ENCODE results near the gene DUSP12. TPM values are rescaled to one million over a fixed set of nuclear protein-coding genes. Genes with fewer than 3 reads are reported as not detected.

The DUSP12 gene
- total and polyA plus RNA-seq, 9 of the 15 experiments (the other 6 are each of a cell fraction or from before 2014, with no cell fraction given) = 10.4 to 81.4 (median 43.6) TPM

DNA sequence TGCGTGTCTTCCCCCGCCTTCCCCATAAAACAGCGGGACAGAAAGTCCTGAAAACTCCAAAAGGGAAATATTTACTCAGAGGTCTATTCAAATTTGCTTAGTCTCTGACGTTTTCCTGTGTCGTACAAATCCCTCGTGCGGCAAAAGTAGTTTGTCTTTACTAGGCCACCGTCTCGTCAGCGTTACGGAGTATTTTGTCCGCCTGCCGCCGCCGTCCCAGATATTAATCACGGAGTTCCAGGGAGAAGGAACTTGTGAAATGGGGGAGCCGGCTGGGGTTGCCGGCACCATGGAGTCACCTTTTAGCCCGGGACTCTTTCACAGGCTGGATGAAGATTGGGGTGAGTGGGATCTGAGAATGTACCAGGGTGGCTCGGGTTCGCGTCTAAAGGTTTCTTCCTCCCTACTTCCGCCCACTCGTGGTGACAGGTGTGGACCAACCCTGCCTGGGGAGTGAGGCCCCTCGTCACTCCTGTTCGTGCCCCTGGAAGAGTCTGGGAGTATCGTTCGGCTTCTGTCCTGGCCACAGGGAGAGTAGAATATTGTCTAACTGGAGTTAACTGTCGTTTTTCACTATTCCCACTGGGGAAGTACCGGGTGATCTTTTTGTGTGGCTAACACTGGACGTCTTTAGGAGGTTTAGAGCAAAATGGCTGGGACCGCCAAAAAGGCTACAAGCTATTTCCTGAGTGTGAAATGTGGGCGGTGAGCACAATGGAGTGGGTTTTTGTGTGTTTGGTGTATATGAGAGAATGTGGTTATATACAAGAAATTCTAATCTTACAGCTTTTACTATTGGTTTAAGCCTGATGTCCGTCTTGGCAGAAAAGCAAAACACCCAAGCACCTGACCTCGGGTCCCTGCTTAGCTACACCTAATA lies 16.8 kb downstream of the DUSP12 start, which contains the start of gene ATF6 (continued):
- TF ChIP-seq KLF1 (tag; IDR thresholded peaks at IDR 0.05) (no peak), U2AF1 (optimal IDR thresholded peaks at IDR 0.05; ENCODE audit: low read depth, low read length) (no peak), FOXM1 (IDR thresholded peaks at IDR 0.05; ENCODE audit: low read depth) (peak; percentile 85), FOXM1 (CRISPR knock-in tag; IDR thresholded peaks at IDR 0.05; ENCODE audit: low read depth) (0 out of 2 replicates have a peak, but pooled peaks have one; percentile 74), ZNF561 (CRISPR knock-in tag; conservative IDR thresholded peaks at IDR 0.05) (no peak), NFATC3 (IDR thresholded peaks at IDR 0.05) (no peak), RFX1 (IDR thresholded peaks at IDR 0.05) (no peak), CTCF (IDR thresholded peaks at IDR 0.05 in 2 of 3, conservative IDR thresholded peaks at IDR 0.05 in 1 of 3; ENCODE audit: insufficient read depth in 2 of 3, low read depth in 1 of 3, low read length in 3 of 3) (peak in 1 of 3 experiments; percentile 26; a peak in 1 of 6 replicates), MXD1 (CRISPR knock-in tag; IDR thresholded peaks at IDR 0.05; ENCODE audit: borderline replicate concordance, poor library complexity, severe bottlenecking) (no peak), NFE2L1 (tag; IDR thresholded peaks at IDR 0.05; ENCODE audit: borderline replicate concordance, low read depth) (no peak), ZNF253 (CRISPR knock-in tag; conservative IDR thresholded peaks at IDR 0.05) (no peak), ZNF217 (CRISPR knock-in tag; IDR thresholded peaks at IDR 0.05) (no peak), SNIP1 (IDR thresholded peaks at IDR 0.05; ENCODE audit: low read depth) (no peak), PKNOX1 (IDR thresholded peaks at IDR 0.05) (peak; percentile 63), U2AF2 (optimal IDR thresholded peaks at IDR 0.05; ENCODE audit: low read depth, low read length) (no peak), KDM4B (IDR thresholded peaks at IDR 0.05; ENCODE audit: borderline replicate concordance in 2 of 2, low read depth in 1 of 2) (no peak), KAT2B (IDR thresholded peaks at IDR 0.05; ENCODE audit: low read depth, low read length) (no peak), EP400 (IDR thresholded peaks at IDR 0.05) (peak; percentile 89)
- TF ChIP-seq, protein P1, sequence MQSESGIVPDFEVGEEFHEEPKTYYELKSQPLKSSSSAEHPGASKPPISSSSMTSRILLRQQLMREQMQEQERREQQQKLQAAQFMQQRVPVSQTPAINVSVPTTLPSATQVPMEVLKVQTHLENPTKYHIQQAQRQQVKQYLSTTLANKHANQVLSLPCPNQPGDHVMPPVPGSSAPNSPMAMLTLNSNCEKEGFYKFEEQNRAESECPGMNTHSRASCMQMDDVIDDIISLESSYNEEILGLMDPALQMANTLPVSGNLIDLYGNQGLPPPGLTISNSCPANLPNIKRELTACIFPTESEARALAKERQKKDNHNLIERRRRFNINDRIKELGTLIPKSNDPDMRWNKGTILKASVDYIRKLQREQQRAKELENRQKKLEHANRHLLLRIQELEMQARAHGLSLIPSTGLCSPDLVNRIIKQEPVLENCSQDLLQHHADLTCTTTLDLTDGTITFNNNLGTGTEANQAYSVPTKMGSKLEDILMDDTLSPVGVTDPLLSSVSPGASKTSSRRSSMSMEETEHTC (IDR thresholded peaks at IDR 0.05) = no peak
- TF ChIP-seq, protein P2, sequence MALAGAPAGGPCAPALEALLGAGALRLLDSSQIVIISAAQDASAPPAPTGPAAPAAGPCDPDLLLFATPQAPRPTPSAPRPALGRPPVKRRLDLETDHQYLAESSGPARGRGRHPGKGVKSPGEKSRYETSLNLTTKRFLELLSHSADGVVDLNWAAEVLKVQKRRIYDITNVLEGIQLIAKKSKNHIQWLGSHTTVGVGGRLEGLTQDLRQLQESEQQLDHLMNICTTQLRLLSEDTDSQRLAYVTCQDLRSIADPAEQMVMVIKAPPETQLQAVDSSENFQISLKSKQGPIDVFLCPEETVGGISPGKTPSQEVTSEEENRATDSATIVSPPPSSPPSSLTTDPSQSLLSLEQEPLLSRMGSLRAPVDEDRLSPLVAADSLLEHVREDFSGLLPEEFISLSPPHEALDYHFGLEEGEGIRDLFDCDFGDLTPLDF (CRISPR knock-in tag; IDR thresholded peaks at IDR 0.05) = no peak
- TF ChIP-seq, protein P3, sequence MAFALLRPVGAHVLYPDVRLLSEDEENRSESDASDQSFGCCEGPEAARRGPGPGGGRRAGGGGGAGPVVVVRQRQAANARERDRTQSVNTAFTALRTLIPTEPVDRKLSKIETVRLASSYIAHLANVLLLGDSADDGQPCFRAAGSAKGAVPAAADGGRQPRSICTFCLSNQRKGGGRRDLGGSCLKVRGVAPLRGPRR (CRISPR knock-in tag; IDR thresholded peaks at IDR 0.05) = no peak
